Measurements from ENCODE around the gene KCNIP4. TPM values are rescaled to one million over a fixed set of nuclear protein-coding genes. Genes with fewer than 3 reads are reported as not detected.

Gene KCNIP4
- total RNA-seq, 6 experiments from 2014 or later = not detected

- no peaks in the 10 kb centered on the region for H3K4me1 ChIP-seq
- H3K4me3 ChIP-seq = no peak overlapping the region
- no peaks in the 10 kb centered on the region for H3K9me3 ChIP-seq
- no peaks in the 10 kb centered on the region for H3K36me3 ChIP-seq
- intact Hi-C loops (cut with DNase I) = no loop called here
- DNase-seq = no peak
- WGBS (ENCODE audit: insufficient coverage, low coverage, low lambda C conversion rate, missing lambda C conversion rate) = 31% methylated on average over 6 of the region's 13 CpGs
- H3K27me3 ChIP-seq = no peaks in the 10 kb centered on the region
- TF ChIP-seq POLR2A (IDR thresholded peaks at IDR 0.05) = no peak
- no peak for TF ChIP-seq CTCF (IDR thresholded peaks at IDR 0.05)
- ATAC-seq = no peak
- no peak overlapping the region for H3K27ac ChIP-seq
Measured at GRCh38 chr4:20984576-20984836, 964.1 kb downstream of the KCNIP4 start.

GRCh38 chr4:20983763-20984575 is 964.6 kb downstream of the KCNIP4 start:
- 5% methylated on average over 12 of the region's 31 CpGs for WGBS (ENCODE audit: insufficient coverage, low coverage, low lambda C conversion rate, missing lambda C conversion rate)
- Histone ChIP-seq H3K27me3 (no peaks in the 10 kb centered on the region), H3K36me3 (no peaks in the 10 kb centered on the region), H3K4me3 (no peak overlapping the region), H3K9me3 (no peaks in the 10 kb centered on the region), H3K27ac (no peak overlapping the region), H3K4me1 (no peaks in the 10 kb centered on the region)
- intact Hi-C loops (cut with DNase I) = no loop called here
- DNase-seq (no peak), ATAC-seq (no peak)
- TF ChIP-seq CTCF (IDR thresholded peaks at IDR 0.05) (no peak), POLR2A (IDR thresholded peaks at IDR 0.05) (no peak)

- 37% methylated on average over 3 of the region's 3 CpGs for WGBS (ENCODE audit: insufficient coverage, low coverage, low lambda C conversion rate, missing lambda C conversion rate)
- ATAC-seq = no peak
- H3K27ac ChIP-seq = no peak overlapping the region
Measured at GRCh38 chr4:20982544-20982943, 966.0 kb downstream of the KCNIP4 start.

GRCh38 chr4:20960291-20960690 is 988.3 kb downstream of the KCNIP4 start:
- DNase-seq (no peak), ATAC-seq (no peak)
- Histone ChIP-seq H3K27me3 (no peaks in the 10 kb centered on the region), H3K9me3 (no peaks in the 10 kb centered on the region), H3K36me3 (no peaks in the 10 kb centered on the region), H3K4me3 (no peak overlapping the region), H3K27ac (no peak overlapping the region), H3K4me1 (no peaks in the 10 kb centered on the region)
- WGBS (ENCODE audit: insufficient coverage, low coverage, low lambda C conversion rate, missing lambda C conversion rate) = 20% methylated on average over 6 of the region's 6 CpGs
- intact Hi-C loops (cut with DNase I) = no loop called here
- TF ChIP-seq POLR2A (IDR thresholded peaks at IDR 0.05) (no peak), CTCF (IDR thresholded peaks at IDR 0.05) (no peak)

More at GRCh38 chr4:20982544-20982943, 966.0 kb downstream of the KCNIP4 start:
- H3K27me3 ChIP-seq = no peaks in the 10 kb centered on the region
- intact Hi-C loops (cut with DNase I) = no loop called here
- no peak for DNase-seq
- no peak overlapping the region for H3K4me3 ChIP-seq
- no peaks in the 10 kb centered on the region for H3K9me3 ChIP-seq
- H3K4me1 ChIP-seq = no peaks in the 10 kb centered on the region
- no peak for TF ChIP-seq POLR2A (IDR thresholded peaks at IDR 0.05)
- no peak for TF ChIP-seq CTCF (IDR thresholded peaks at IDR 0.05)
- no peaks in the 10 kb centered on the region for H3K36me3 ChIP-seq
